Ectodermal cell (in vitro differentiated cells): Measurements from ENCODE around the gene ZFAND3.

ENCODE experiments used
- H3K27ac ChIP-seq: 2 replicates; pipeline ENCODE4 v1.7.0; 2013; ENCODE audit warnings: mild to moderate bottlenecking, low read depth, low read length; ENCODE audit not compliant: insufficient read depth, poor library complexity, severe bottlenecking
- H3K27me3 ChIP-seq: 2 replicates; pipeline ENCODE4 v1.7.0; 2013; ENCODE audit warnings: mild to moderate bottlenecking, low read length; ENCODE audit not compliant: insufficient read depth, control insufficient read depth, poor library complexity, severe bottlenecking
- H3K36me3 ChIP-seq: one replicate; pipeline ENCODE4 v1.7.0; 2013; ENCODE audit warnings: low read length; ENCODE audit not compliant: control insufficient read depth, insufficient read depth
- H3K4me1 ChIP-seq: one replicate; pipeline ENCODE4 v1.7.0; 2013; ENCODE audit warnings: low read length; ENCODE audit not compliant: control insufficient read depth, insufficient read depth
- H3K4me3 ChIP-seq: 2 replicates; pipeline ENCODE4 v1.7.0; 2013; ENCODE audit warnings: low read depth, low read length, control low read depth; ENCODE audit not compliant: insufficient read depth
- H3K9me3 ChIP-seq: 2 replicates; pipeline ENCODE4 v1.7.0; 2013; ENCODE audit warnings: mild to moderate bottlenecking, low read length, moderate library complexity; ENCODE audit not compliant: control insufficient read depth
- WGBS, 2 experiments: methylation state at CpG; one replicate each; pipeline ENCODE4 v1.1.7; 2013; ENCODE audit warnings: missing lambda C conversion rate in 2 of 2; 5-methylcytosine and 5-hydroxymethylcytosine counted together

Gene ZFAND3

GRCh38 chr6:38088010-38088409 is 268.5 kb downstream of the ZFAND3 start:
- Histone ChIP-seq H3K4me3 (no peak overlapping the region), H3K27me3 (no peaks in the 10 kb centered on the region), H3K36me3 (no peaks in the 10 kb centered on the region), H3K9me3 (no peaks in the 10 kb centered on the region), H3K27ac (no peak overlapping the region), H3K4me1 (no peaks in the 10 kb centered on the region)
- 89 to 92% methylated on average over 2 of the region's 2 CpGs for WGBS, 2 experiments

- Histone ChIP-seq H3K27ac (no peak overlapping the region), H3K27me3 (no peaks in the 10 kb centered on the region), H3K4me1 (peaks cover 5% of the 10 kb centered on the region), H3K4me3 (no peak overlapping the region), H3K9me3 (no peaks in the 10 kb centered on the region), H3K36me3 (no peaks in the 10 kb centered on the region)
- WGBS, 2 experiments: 94 to 96% methylated on average over 3 of the region's 3 CpGs
Observed at GRCh38 chr6:38088829-38089228, 269.3 kb downstream of the ZFAND3 start.

GRCh38 chr6:38091613-38092012 is 272.1 kb downstream of the ZFAND3 start:
- Histone ChIP-seq H3K36me3 (no peaks in the 10 kb centered on the region), H3K27me3 (no peaks in the 10 kb centered on the region), H3K4me1 (peaks cover 5% of the 10 kb centered on the region), H3K27ac (no peak overlapping the region), H3K4me3 (no peak overlapping the region), H3K9me3 (no peaks in the 10 kb centered on the region)
- 95 to 97% methylated on average over 5 to 6 of the region's 6 CpGs for WGBS, 2 experiments

- no peak overlapping the region for H3K4me3 ChIP-seq
- WGBS, 2 experiments: 94% methylated on average over 4 of the region's 4 CpGs
- peaks cover 5% of the 10 kb centered on the region for H3K4me1 ChIP-seq
- no peaks in the 10 kb centered on the region for H3K9me3 ChIP-seq
- H3K27me3 ChIP-seq: no peaks in the 10 kb centered on the region
- no peak overlapping the region for H3K27ac ChIP-seq
- H3K36me3 ChIP-seq: no peaks in the 10 kb centered on the region
Observed at GRCh38 chr6:38092465-38092864, 272.9 kb downstream of the ZFAND3 start.

GRCh38 chr6:38092964-38093363 is 273.4 kb downstream of the ZFAND3 start:
- no peaks in the 10 kb centered on the region for H3K36me3 ChIP-seq
- H3K9me3 ChIP-seq: no peaks in the 10 kb centered on the region
- no peaks in the 10 kb centered on the region for H3K27me3 ChIP-seq
- no peak overlapping the region for H3K4me3 ChIP-seq
- H3K27ac ChIP-seq: peak overlapping the region; percentile 16
- peaks cover 5% of the 10 kb centered on the region for H3K4me1 ChIP-seq

GRCh38 chr6:38095054-38095453 is 275.5 kb downstream of the ZFAND3 start:
- no peaks in the 10 kb centered on the region for H3K9me3 ChIP-seq
- no peak overlapping the region for H3K27ac ChIP-seq
- no peak overlapping the region for H3K4me3 ChIP-seq
- H3K4me1 ChIP-seq: peaks cover 5% of the 10 kb centered on the region
- WGBS, 2 experiments: 67 to 94% methylated on average over 1 to 2 of the region's 2 CpGs
- H3K27me3 ChIP-seq: no peaks in the 10 kb centered on the region
- no peaks in the 10 kb centered on the region for H3K36me3 ChIP-seq

- WGBS, 2 experiments: 93 to 96% methylated on average over 1 of the region's 1 CpG
- no peaks in the 10 kb centered on the region for H3K27me3 ChIP-seq
- H3K4me1 ChIP-seq: no peaks in the 10 kb centered on the region
- H3K36me3 ChIP-seq: no peaks in the 10 kb centered on the region
- no peak overlapping the region for H3K27ac ChIP-seq
- H3K4me3 ChIP-seq: no peak overlapping the region
- H3K9me3 ChIP-seq: no peaks in the 10 kb centered on the region
Observed at GRCh38 chr6:38099221-38099620, 279.7 kb downstream of the ZFAND3 start.

- Histone ChIP-seq H3K27me3 (no peaks in the 10 kb centered on the region), H3K4me3 (no peak overlapping the region), H3K27ac (no peak overlapping the region), H3K4me1 (no peaks in the 10 kb centered on the region), H3K9me3 (no peaks in the 10 kb centered on the region), H3K36me3 (no peaks in the 10 kb centered on the region)
- 90 to 97% methylated on average over 1 of the region's 1 CpG for WGBS, 2 experiments
Observed at GRCh38 chr6:38100380-38100779, 280.9 kb downstream of the ZFAND3 start.

GRCh38 chr6:38103921-38104320 is 284.4 kb downstream of the ZFAND3 start:
- no peaks in the 10 kb centered on the region for H3K27me3 ChIP-seq
- H3K27ac ChIP-seq: no peak overlapping the region
- no peaks in the 10 kb centered on the region for H3K4me1 ChIP-seq
- 92 to 98% methylated on average over 3 of the region's 3 CpGs for WGBS, 2 experiments
- no peak overlapping the region for H3K4me3 ChIP-seq
- H3K36me3 ChIP-seq: no peaks in the 10 kb centered on the region
- H3K9me3 ChIP-seq: no peaks in the 10 kb centered on the region

GRCh38 chr6:38105066-38105465 is 285.5 kb downstream of the ZFAND3 start:
- Histone ChIP-seq H3K27ac (no peak overlapping the region), H3K27me3 (no peaks in the 10 kb centered on the region), H3K4me1 (no peaks in the 10 kb centered on the region), H3K36me3 (no peaks in the 10 kb centered on the region), H3K9me3 (no peaks in the 10 kb centered on the region), H3K4me3 (no peak overlapping the region)
- 94 to 96% methylated on average over 3 of the region's 3 CpGs for WGBS, 2 experiments

GRCh38 chr6:38107073-38107472 is 287.5 kb downstream of the ZFAND3 start:
- WGBS, 2 experiments: 95 to 100% methylated on average over 1 of the region's 1 CpG
- Histone ChIP-seq H3K36me3 (no peaks in the 10 kb centered on the region), H3K4me3 (no peak overlapping the region), H3K27me3 (no peaks in the 10 kb centered on the region), H3K9me3 (no peaks in the 10 kb centered on the region), H3K4me1 (peaks cover 6% of the 10 kb centered on the region), H3K27ac (no peak overlapping the region)
